HEK293 (cell line): ENCODE measurements around the gene MTF2.

Experiments used
- CTCF ChIA-PET: fragments of 350-600 bp; formaldehyde crosslinking; extraction: SDS; loops from one replicate; lab custom pipeline; 2021; ENCODE audit warnings: antibody characterized with exemption; lab: Yijun Ruan, JAX
- POLR2A ChIA-PET: fragments of 300-600 bp; formaldehyde crosslinking; extraction: SDS; loops from one replicate; lab custom pipeline; 2020; ENCODE audit warnings: antibody characterized with exemption, inconsistent platforms; lab: Yijun Ruan, JAX
- H3K27ac ChIP-seq: fragments of 200-500 bp; sonication (Bioruptor generic); 2 replicates; pipeline ENCODE4 v1.5.1; 2014; ENCODE audit warnings: low read depth, low read length, control low read depth, inconsistent platforms; ENCODE audit errors: extremely low read depth
- H3K36me3 ChIP-seq, 2 experiments: fragments of 200-500 bp in 1 of 2; sonication (Bioruptor generic) in 1 of 2; 1 replicate in 1 of 2; 2 replicates in 1 of 2; pipeline ENCODE4 v1.5.1; 2014 to 2017; ENCODE audit warnings: inconsistent platforms in 2 of 2, low read length in 2 of 2; ENCODE audit not compliant: control insufficient read depth in 2 of 2, insufficient read depth in 1 of 2
- H3K4me1 ChIP-seq: fragments of 200-500 bp; sonication (Bioruptor generic); 2 replicates; pipeline ENCODE4 v1.5.1; 2014; ENCODE audit warnings: mild to moderate bottlenecking, low read length, inconsistent platforms; ENCODE audit not compliant: control insufficient read depth, insufficient read depth
- H3K4me3 ChIP-seq: 2 replicates; pipeline ENCODE4 v1.5.1; 2011; ENCODE audit warnings: low read depth, mild to moderate bottlenecking, control low read depth, low read length, moderate library complexity
- H3K9me3 ChIP-seq: fragments of 200-500 bp; sonication (Bioruptor generic); 2 replicates; pipeline ENCODE4 v1.5.1; 2014; ENCODE audit warnings: low read depth, low read length, inconsistent platforms; ENCODE audit not compliant: control insufficient read depth, insufficient read depth
- BCL11B ChIP-seq: fragments of 450-650 bp; formaldehyde crosslinking; IDR thresholded peaks from 2 replicates; pipeline ENCODE4 v1.5.1; 2016; ENCODE audit warnings: low read depth, missing biosample characterization, missing genetic modification characterization
- GLIS2 ChIP-seq: fragments of 450-650 bp; formaldehyde crosslinking; IDR thresholded peaks from 2 replicates; pipeline ENCODE4 v1.5.1; 2016; ENCODE audit warnings: missing biosample characterization, missing genetic modification characterization
- OVOL3 ChIP-seq: fragments of 450-650 bp; formaldehyde crosslinking; IDR thresholded peaks from 2 replicates; pipeline ENCODE4 v1.5.1; 2016; ENCODE audit warnings: missing biosample characterization, missing genetic modification characterization
- PRDM4 ChIP-seq: fragments of 450-650 bp; formaldehyde crosslinking; IDR thresholded peaks from 2 replicates; pipeline ENCODE4 v1.5.1; 2017; ENCODE audit warnings: missing biosample characterization, missing genetic modification characterization
- SCRT2 ChIP-seq: fragments of 450-650 bp; formaldehyde crosslinking; IDR thresholded peaks from 2 replicates; pipeline ENCODE4 v1.5.1; 2016; ENCODE audit warnings: missing biosample characterization, missing genetic modification characterization
- YY2 ChIP-seq: fragments of 450-650 bp; formaldehyde crosslinking; IDR thresholded peaks from 2 replicates; pipeline ENCODE4 v1.5.1; 2016; ENCODE audit warnings: missing biosample characterization, missing genetic modification characterization
- ZBTB11 ChIP-seq: fragments of 450-650 bp; formaldehyde crosslinking; conservative IDR thresholded peaks from 2 replicates; pipeline ENCODE4 v1.5.1; 2016; ENCODE audit warnings: low read depth, missing biosample characterization, missing genetic modification characterization
- ZFHX2 ChIP-seq: fragments of 450-650 bp; formaldehyde crosslinking; conservative IDR thresholded peaks from 2 replicates; pipeline ENCODE4 v1.5.1; 2016; ENCODE audit warnings: missing biosample characterization, missing genetic modification characterization
- ZNF174 ChIP-seq: fragments of 450-650 bp; formaldehyde crosslinking; IDR thresholded peaks from 2 replicates; pipeline ENCODE4 v1.5.0; 2017; ENCODE audit warnings: missing biosample characterization, mild to moderate bottlenecking, missing genetic modification characterization
- ZNF202 ChIP-seq: fragments of 450-650 bp; formaldehyde crosslinking; IDR thresholded peaks from 2 replicates; pipeline ENCODE4 v1.5.1; 2016; ENCODE audit warnings: missing biosample characterization, missing genetic modification characterization, borderline replicate concordance
- ZNF239 ChIP-seq: fragments of 450-650 bp; formaldehyde crosslinking; IDR thresholded peaks from 2 replicates; pipeline ENCODE4 v1.5.1; 2016; ENCODE audit warnings: missing biosample characterization, missing genetic modification characterization
- ZNF24 ChIP-seq: fragments of 450-650 bp; formaldehyde crosslinking; IDR thresholded peaks from 2 replicates; pipeline ENCODE4 v1.5.1; 2016; ENCODE audit warnings: missing biosample characterization, missing genetic modification characterization
- ZNF391 ChIP-seq: fragments of 450-650 bp; formaldehyde crosslinking; IDR thresholded peaks from 2 replicates; pipeline ENCODE4 v1.5.1; 2016; ENCODE audit warnings: low read depth, missing biosample characterization, missing genetic modification characterization, borderline replicate concordance
- ZNF48 ChIP-seq: fragments of 450-650 bp; formaldehyde crosslinking; IDR thresholded peaks from 2 replicates; pipeline ENCODE4 v1.5.1; 2016; ENCODE audit warnings: missing biosample characterization, missing genetic modification characterization
- ZNF514 ChIP-seq: fragments of 450-650 bp; formaldehyde crosslinking; IDR thresholded peaks from 2 replicates; pipeline ENCODE4 v1.5.1; 2016; ENCODE audit warnings: missing biosample characterization, missing genetic modification characterization
- ZNF521 ChIP-seq: fragments of 450-650 bp; formaldehyde crosslinking; IDR thresholded peaks from 2 replicates; pipeline ENCODE4 v1.5.1; 2017; ENCODE audit warnings: missing biosample characterization, mild to moderate bottlenecking, missing genetic modification characterization
- ZNF596 ChIP-seq: fragments of 450-650 bp; IDR thresholded peaks from 2 replicates; pipeline ENCODE4 v1.5.0; 2018; ENCODE audit warnings: missing biosample characterization, mild to moderate bottlenecking, missing genetic modification characterization, moderate library complexity
- ZNF792 ChIP-seq: fragments of 450-650 bp; formaldehyde crosslinking; IDR thresholded peaks from 2 replicates; pipeline ENCODE4 v1.5.1; 2016; ENCODE audit warnings: missing biosample characterization, missing genetic modification characterization
- ZXDB ChIP-seq: fragments of 450-650 bp; formaldehyde crosslinking; IDR thresholded peaks from 2 replicates; pipeline ENCODE4 v1.5.1; 2016; ENCODE audit warnings: missing biosample characterization, missing genetic modification characterization
- TF ChIP-seq, protein P1 (sequence below): fragments of 450-650 bp; formaldehyde crosslinking; IDR thresholded peaks from 2 replicates; pipeline ENCODE4 v1.5.1; 2016; ENCODE audit warnings: missing biosample characterization, missing genetic modification characterization
- TF ChIP-seq, protein P2 (sequence below): fragments of 450-650 bp; formaldehyde crosslinking; IDR thresholded peaks from 2 replicates; pipeline ENCODE4 v1.5.1; 2016; ENCODE audit warnings: missing biosample characterization, missing genetic modification characterization

The MTF2 gene

DNA sequence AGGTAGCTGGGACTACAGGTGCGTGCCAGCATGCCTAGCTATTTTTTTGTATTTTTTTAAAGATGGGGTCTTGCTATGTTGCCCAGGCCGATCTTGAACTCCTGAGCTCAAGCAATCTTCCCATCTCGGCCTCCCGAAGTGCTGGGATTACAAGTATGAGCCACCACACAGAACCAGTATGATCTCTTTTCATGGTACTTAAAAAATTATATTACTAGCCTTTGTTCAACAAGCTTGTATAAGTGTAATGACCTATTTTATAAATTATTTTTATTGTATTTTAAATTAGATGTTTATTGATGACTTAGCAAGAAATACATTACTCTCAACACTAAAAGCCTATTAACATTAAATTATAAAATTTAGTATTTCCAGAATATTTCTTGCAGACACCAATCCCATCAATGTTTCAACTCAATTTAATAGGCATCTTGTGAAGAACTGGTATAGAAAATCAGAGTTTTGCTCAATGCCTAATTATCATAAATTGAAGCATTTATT is 36.0 kb upstream of the MTF2 start:
- no peak for TF ChIP-seq ZFHX2 (tag by site-specific recombination)
- no peak for TF ChIP-seq ZNF239 (tag by site-specific recombination)
- no peak for TF ChIP-seq ZNF202 (tag by site-specific recombination)
- TF ChIP-seq PRDM4 (tag by site-specific recombination) = no peak
- no peak for TF ChIP-seq ZXDB (tag by site-specific recombination)
- no peak for TF ChIP-seq ZBTB11 (tag by site-specific recombination)
- TF ChIP-seq ZNF792 (tag by site-specific recombination) = no peak
- no peak for TF ChIP-seq ZNF48 (tag by site-specific recombination)
- TF ChIP-seq ZNF521 (tag by site-specific recombination) = no peak
- TF ChIP-seq ZNF514 (tag by site-specific recombination) = no peak
- TF ChIP-seq, protein P1, sequence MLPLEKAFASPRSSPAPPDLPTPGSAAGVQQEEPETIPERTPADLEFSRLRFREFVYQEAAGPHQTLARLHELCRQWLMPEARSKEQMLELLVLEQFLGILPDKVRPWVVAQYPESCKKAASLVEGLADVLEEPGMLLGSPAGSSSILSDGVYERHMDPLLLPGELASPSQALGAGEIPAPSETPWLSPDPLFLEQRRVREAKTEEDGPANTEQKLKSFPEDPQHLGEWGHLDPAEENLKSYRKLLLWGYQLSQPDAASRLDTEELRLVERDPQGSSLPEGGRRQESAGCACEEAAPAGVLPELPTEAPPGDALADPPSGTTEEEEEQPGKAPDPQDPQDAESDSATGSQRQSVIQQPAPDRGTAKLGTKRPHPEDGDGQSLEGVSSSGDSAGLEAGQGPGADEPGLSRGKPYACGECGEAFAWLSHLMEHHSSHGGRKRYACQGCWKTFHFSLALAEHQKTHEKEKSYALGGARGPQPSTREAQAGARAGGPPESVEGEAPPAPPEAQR = no peak
- TF ChIP-seq YY2 (tag by site-specific recombination) = no peak
- no peaks in the 10 kb centered on the region for H3K9me3 ChIP-seq
- H3K4me1 ChIP-seq = no peaks in the 10 kb centered on the region
- POLR2A ChIA-PET = no interaction called here
- CTCF ChIA-PET = interaction anchor here (0.6 kb wide), 2 partner anchors 8 to 50 kb away, joined by 3 read pairs; no protein-coding TSS in a partner anchor
- no peak overlapping the region for H3K4me3 ChIP-seq
- no peaks in the 10 kb centered on the region for H3K36me3 ChIP-seq
- H3K27ac ChIP-seq = no peak overlapping the region

GRCh38 chr1:93047618-93048017 is 31.5 kb upstream of the MTF2 start:
- H3K4me3 ChIP-seq = no peak overlapping the region
- no peak for TF ChIP-seq ZNF174
- no peak for TF ChIP-seq GLIS2 (tag by site-specific recombination)
- no peak for TF ChIP-seq BCL11B (tag by site-specific recombination)
- TF ChIP-seq ZNF596 (tag by site-specific recombination) = no peak
- no peak for TF ChIP-seq SCRT2
- TF ChIP-seq, protein P2, sequence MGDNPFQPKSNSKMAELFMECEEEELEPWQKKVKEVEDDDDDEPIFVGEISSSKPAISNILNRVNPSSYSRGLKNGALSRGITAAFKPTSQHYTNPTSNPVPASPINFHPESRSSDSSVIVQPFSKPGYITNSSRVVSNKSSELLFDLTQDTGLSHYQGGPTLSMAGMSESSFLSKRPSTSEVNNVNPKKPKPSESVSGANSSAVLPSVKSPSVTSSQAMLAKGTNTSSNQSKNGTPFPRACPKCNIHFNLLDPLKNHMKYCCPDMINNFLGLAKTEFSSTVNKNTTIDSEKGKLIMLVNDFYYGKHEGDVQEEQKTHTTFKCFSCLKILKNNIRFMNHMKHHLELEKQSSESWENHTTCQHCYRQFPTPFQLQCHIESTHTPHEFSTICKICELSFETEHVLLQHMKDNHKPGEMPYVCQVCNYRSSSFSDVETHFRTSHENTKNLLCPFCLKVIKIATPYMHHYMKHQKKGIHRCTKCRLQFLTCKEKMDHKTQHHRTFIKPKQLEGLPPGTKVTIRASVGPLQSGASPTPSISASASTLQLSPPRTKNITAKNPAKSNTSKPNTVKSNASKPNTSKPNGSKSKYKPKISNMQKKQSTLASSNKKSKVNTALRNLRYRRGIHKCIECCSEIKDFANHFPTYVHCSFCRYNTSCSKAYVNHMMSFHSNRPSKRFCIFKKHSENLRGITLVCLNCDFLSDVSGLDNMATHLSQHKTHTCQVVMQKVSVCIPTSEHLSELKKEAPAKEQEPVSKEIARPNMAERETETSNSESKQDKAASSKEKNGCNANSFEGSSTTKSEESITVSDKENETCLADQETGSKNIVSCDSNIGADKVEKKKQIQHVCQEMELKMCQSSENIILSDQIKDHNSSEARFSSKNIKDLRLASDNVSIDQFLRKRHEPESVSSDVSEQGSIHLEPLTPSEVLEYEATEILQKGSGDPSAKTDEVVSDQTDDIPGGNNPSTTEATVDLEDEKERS (tag by site-specific recombination) = no peak
- TF ChIP-seq OVOL3 (tag by site-specific recombination) = no peak
- TF ChIP-seq ZNF24 (tag by site-specific recombination) = no peak
- TF ChIP-seq ZNF391 (tag by site-specific recombination) = no peak
- no peak overlapping the region for H3K27ac ChIP-seq
- no peaks in the 10 kb centered on the region for H3K4me1 ChIP-seq
- ChIA-PET CTCF (no interaction called here), POLR2A (no interaction called here)
- H3K9me3 ChIP-seq = no peaks in the 10 kb centered on the region
- no peaks in the 10 kb centered on the region for H3K36me3 ChIP-seq
